GM18508 (cell line): Measurements from ENCODE around the gene MNX1.

ENCODE experiments used
- ATAC-seq: cut with Tn5 transposase; IDR thresholded peaks from one replicate; pipeline ENCODE4 v1.9.1; 2021; ENCODE audit warnings: moderate number of reproducible peaks; ENCODE audit not compliant: insufficient read depth, unreplicated experiment

Gene MNX1

GRCh38 chr7:157033483-157034473, 23.3 kb upstream of the MNX1 start:
- no peak for ATAC-seq

- ATAC-seq = no peak
These were observed 22.4 kb upstream of the MNX1 start for GRCh38 chr7:157032644-157033482.

- no peak for ATAC-seq
These were observed 21.7 kb upstream of the MNX1 start for GRCh38 chr7:157032128-157032527.

GRCh38 chr7:157028199-157028903, 17.9 kb upstream of the MNX1 start:
- ATAC-seq = no peak

GRCh38 chr7:157027568-157028198, 17.2 kb upstream of the MNX1 start:
- no peak for ATAC-seq

- ATAC-seq = no peak
These were observed 14.3 kb upstream of the MNX1 start for GRCh38 chr7:157024716-157025115.

- no peak for ATAC-seq
These were observed 13.1 kb upstream of the MNX1 start for GRCh38 chr7:157023589-157023905.

GRCh38 chr7:157022681-157023588, 12.5 kb upstream of the MNX1 start:
- no peak for ATAC-seq

GRCh38 chr7:157021871-157022680, 11.6 kb upstream of the MNX1 start:
- ATAC-seq = no peak

GRCh38 chr7:157021071-157021870, 10.8 kb upstream of the MNX1 start:
- ATAC-seq = no peak

- no peak for ATAC-seq
These were observed 10.1 kb upstream of the MNX1 start for GRCh38 chr7:157020514-157021070.

- ATAC-seq = no peak
These were observed 9.4 kb upstream of the MNX1 start for GRCh38 chr7:157019718-157020451.

GRCh38 chr7:157018997-157019608, 8.6 kb upstream of the MNX1 start:
- no peak for ATAC-seq

GRCh38 chr7:157018328-157018996, 8.0 kb upstream of the MNX1 start:
- ATAC-seq = no peak

GRCh38 chr7:157017603-157018327, 7.3 kb upstream of the MNX1 start:
- no peak for ATAC-seq
